GM12874 (cell line): ENCODE data around the gene CCNL1.

Experiments used
- CTCF ChIP-seq: IDR thresholded peaks from 2 replicates; pipeline ENCODE4 v1.5.1; 2011; ENCODE audit warnings: low read depth, mild to moderate bottlenecking, control low read depth, low read length, moderate library complexity; ENCODE audit not compliant: insufficient read depth

Gene CCNL1

GRCh38 chr3:157188391-157188790 is 28.4 kb upstream of the CCNL1 start:
- no peak for TF ChIP-seq CTCF

- TF ChIP-seq CTCF: no peak
These were observed 22.9 kb upstream of the CCNL1 start for GRCh38 chr3:157182879-157183278.

GRCh38 chr3:157180262-157180661 is 20.3 kb upstream of the CCNL1 start:
- no peak for TF ChIP-seq CTCF

- no peak for TF ChIP-seq CTCF
These were observed 19.4 kb upstream of the CCNL1 start for GRCh38 chr3:157179365-157179803.

GRCh38 chr3:157176934-157177333 is 17.0 kb upstream of the CCNL1 start:
- TF ChIP-seq CTCF: no peak

- no peak for TF ChIP-seq CTCF
These were observed 16.0 kb upstream of the CCNL1 start for GRCh38 chr3:157175691-157176507.

- no peak for TF ChIP-seq CTCF
These were observed 14.9 kb upstream of the CCNL1 start for GRCh38 chr3:157174649-157175498.
